H1 (cell line): ENCODE results near the gene SYDE2. TPM values are rescaled to one million over a fixed set of nuclear protein-coding genes. Genes with fewer than 3 reads are reported as not detected.

ENCODE experiments used
- CTCF ChIA-PET: fragments of 300-600 bp; sonication (Branson Sonifier 250); formaldehyde crosslinking; loops from one replicate; lab custom pipeline; 2021; ENCODE audit not compliant: partially characterized antibody; lab: Charles Lee
- POLR2A ChIA-PET: fragments of 300-600 bp; sonication (Branson Sonifier 250); formaldehyde crosslinking; loops from one replicate; lab custom pipeline; 2021; ENCODE audit warnings: inconsistent platforms; ENCODE audit not compliant: partially characterized antibody; lab: Charles Lee
- DNase-seq, 2 experiments: peaks; one replicate each; pipeline versions ENCODE4 v3.0.0 to v3.0.0-alpha.2; 2010 to 2022; ENCODE audit warnings: low spot score in 2 of 2, low read depth in 1 of 2, mixed read lengths in 1 of 2
- FAIRE-seq: peaks from 2 replicates; lab custom pipeline; 2011; peaks lifted over from hg19 to GRCh38; lab: Jason Lieb, UNC
- H2AFZ ChIP-seq: 2 replicates; pipeline ENCODE4 v1.8.1; 2012; ENCODE audit warnings: low read length, inconsistent platforms
- H2AK5ac ChIP-seq: 2 replicates; pipeline ENCODE4 v1.6.1; 2013; ENCODE audit warnings: low read depth, low read length
- H2BK120ac ChIP-seq: replicated peaks from 2 replicates; pipeline ENCODE3; 2013; ENCODE audit warnings: low read depth, low read length, inconsistent platforms
- H2BK12ac ChIP-seq: 2 replicates; pipeline ENCODE4 v1.6.1; 2013; ENCODE audit warnings: low read depth, low read length
- H2BK15ac ChIP-seq: 2 replicates; pipeline ENCODE4 v1.6.1; 2013; ENCODE audit warnings: low read length
- H2BK20ac ChIP-seq: 2 replicates; pipeline ENCODE4 v1.6.1; 2013; ENCODE audit warnings: low read length
- H2BK5ac ChIP-seq: 2 replicates; pipeline ENCODE4 v1.6.1; 2013; ENCODE audit warnings: low read depth, low read length
- H3K14ac ChIP-seq: 2 replicates; pipeline ENCODE4 v1.6.1; 2013; ENCODE audit warnings: inconsistent platforms; ENCODE audit not compliant: insufficient read length
- H3K18ac ChIP-seq: 2 replicates; pipeline ENCODE4 v1.6.1; 2013; ENCODE audit warnings: low read length; ENCODE audit errors: extremely low read depth
- H3K23ac ChIP-seq: 2 replicates; pipeline ENCODE4 v1.6.1; 2013; ENCODE audit warnings: inconsistent platforms; ENCODE audit not compliant: insufficient read length
- H3K23me2 ChIP-seq: 2 replicates; pipeline ENCODE4 v1.6.1; 2013; ENCODE audit warnings: low read depth, low read length
- H3K27ac ChIP-seq: 2 replicates; pipeline ENCODE4 v1.6.1; 2011; ENCODE audit warnings: low read depth, low read length, inconsistent platforms
- H3K27me3 ChIP-seq, 4 experiments: replicated peaks in 1 of 4; 1 replicate in 1 of 4; 2 replicates in 3 of 4; pipeline versions ENCODE4 v1.6.1 to v1.8.1; 2011 to 2013; ENCODE audit warnings: low read length in 3 of 4, mild to moderate bottlenecking in 3 of 4, inconsistent platforms in 2 of 4, mixed read lengths in 2 of 4, moderate library complexity in 1 of 4; ENCODE audit not compliant: control insufficient read depth in 3 of 4, insufficient read depth in 3 of 4; ENCODE audit errors: extremely low read depth in 1 of 4
- H3K36me3 ChIP-seq, 4 experiments: 2 replicates each; pipeline versions ENCODE4 v1.6.1 to v1.8.1; 2011 to 2013; ENCODE audit warnings: mild to moderate bottlenecking in 4 of 4, low read length in 3 of 4, moderate library complexity in 2 of 4, control low read depth in 1 of 4, inconsistent platforms in 1 of 4; ENCODE audit not compliant: insufficient read depth in 4 of 4, control insufficient read depth in 2 of 4
- H3K4ac ChIP-seq: replicated peaks from 2 replicates; pipeline ENCODE3; 2013; ENCODE audit warnings: low read length, low read depth, mixed read lengths, inconsistent platforms; ENCODE audit not compliant: insufficient read length
- H3K4me1 ChIP-seq, 4 experiments: replicated peaks in 1 of 4; 1 replicate in 1 of 4; 2 replicates in 3 of 4; pipeline versions ENCODE4 v1.6.1 to v1.8.1; 2011 to 2013; ENCODE audit warnings: low read length in 3 of 4, inconsistent platforms in 2 of 4, mixed read lengths in 1 of 4; ENCODE audit not compliant: insufficient read depth in 4 of 4, control insufficient read depth in 3 of 4
- H3K4me2 ChIP-seq, 2 experiments: 2 replicates each; pipeline versions ENCODE4 v1.6.1 to v1.8.1; 2011 to 2013; ENCODE audit warnings: low read depth in 2 of 2, low read length in 2 of 2, control low read depth in 1 of 2, inconsistent platforms in 1 of 2, mild to moderate bottlenecking in 1 of 2; ENCODE audit not compliant: insufficient read depth in 1 of 2
- H3K4me3 ChIP-seq, 4 experiments: fragments of 200-600, 300-600 bp in 1 of 4; sonication (generic), shearing (Covaris generic), sonication (Bioruptor Twin) in 1 of 4; 2 replicates each; pipeline versions ENCODE4 v1.5.1 to v1.8.1; 2011 to 2016; ENCODE audit warnings: low read length in 4 of 4, low read depth in 3 of 4, control low read depth in 2 of 4, inconsistent platforms in 2 of 4, mild to moderate bottlenecking in 2 of 4, mixed read lengths in 1 of 4, moderate library complexity in 1 of 4; ENCODE audit not compliant: insufficient read depth in 2 of 4; ENCODE audit errors: extremely low read depth in 1 of 4
- H3K56ac ChIP-seq: replicated peaks from 2 replicates; pipeline ENCODE3; 2013; ENCODE audit warnings: low read depth, mild to moderate bottlenecking, mixed read lengths, low read length, inconsistent platforms; ENCODE audit not compliant: insufficient read length
- H3K79me1 ChIP-seq: 2 replicates; pipeline ENCODE4 v1.6.1; 2013; ENCODE audit warnings: low read depth, low read length, control low read depth
- H3K79me2 ChIP-seq, 2 experiments: 2 replicates each; pipeline versions ENCODE4 v1.6.1 to v1.8.1; 2012 to 2013; ENCODE audit warnings: low read length in 2 of 2, mild to moderate bottlenecking in 2 of 2, inconsistent platforms in 1 of 2; ENCODE audit not compliant: insufficient read depth in 2 of 2, control insufficient read depth in 1 of 2
- H3K9ac ChIP-seq, 4 experiments: replicated peaks in 1 of 4; 1 replicate in 1 of 4; 2 replicates in 3 of 4; pipeline versions ENCODE4 v1.6.1 to v1.8.1; 2011 to 2013; ENCODE audit warnings: low read depth in 3 of 4, low read length in 3 of 4, control low read depth in 2 of 4, mild to moderate bottlenecking in 2 of 4, moderate library complexity in 2 of 4, inconsistent platforms in 1 of 4; ENCODE audit errors: extremely low read depth in 1 of 4
- H3K9me3 ChIP-seq, 2 experiments: 2 replicates each; pipeline versions ENCODE4 v1.6.1 to v1.8.1; 2012 to 2013; ENCODE audit warnings: mild to moderate bottlenecking in 2 of 2, moderate library complexity in 2 of 2, control low read depth in 1 of 2, inconsistent platforms in 1 of 2, low read depth in 1 of 2, low read length in 1 of 2, mixed read lengths in 1 of 2; ENCODE audit not compliant: insufficient read depth in 2 of 2
- H4K20me1 ChIP-seq, 2 experiments: replicated peaks in 1 of 2; 2 replicates each; pipeline versions ENCODE3 to v1.8.1; 2011 to 2013; ENCODE audit warnings: inconsistent platforms in 2 of 2, low read length in 2 of 2, mild to moderate bottlenecking in 1 of 2; ENCODE audit not compliant: insufficient read depth in 2 of 2, control insufficient read depth in 1 of 2
- H4K5ac ChIP-seq: 2 replicates; pipeline ENCODE4 v1.6.1; 2013; ENCODE audit warnings: low read length, low read depth, mixed read lengths, inconsistent platforms; ENCODE audit not compliant: insufficient read length
- H4K8ac ChIP-seq: 2 replicates; pipeline ENCODE4 v1.8.0; 2013; ENCODE audit warnings: mild to moderate bottlenecking, moderate library complexity, low read length, inconsistent platforms; ENCODE audit not compliant: insufficient read depth; ENCODE audit errors: extremely low read depth
- H4K91ac ChIP-seq: replicated peaks from 2 replicates; pipeline ENCODE3; 2013; ENCODE audit warnings: low read length, mixed read lengths, inconsistent platforms; ENCODE audit not compliant: insufficient read length
- RFX5 ChIP-seq: IDR thresholded peaks from 2 replicates; pipeline ENCODE4 v1.6.1; 2011; ENCODE audit warnings: low read depth, low read length, improper control_type of control experiment, borderline replicate concordance
- SRF ChIP-seq: IDR thresholded peaks from 2 replicates; pipeline ENCODE4 v1.6.1; 2011; ENCODE audit warnings: mild to moderate bottlenecking, low read depth, low read length, moderate library complexity
- WGBS, 2 experiments: shearing (Covaris generic) in 1 of 2; methylation state at CpG; one replicate each; pipeline versions ENCODE4 v1.1.6 to v1.1.7; 2013 to 2015; ENCODE audit warnings: low lambda C conversion rate in 2 of 2, mixed read lengths in 2 of 2, inconsistent platforms in 1 of 2, low coverage in 1 of 2, missing lambda C conversion rate in 1 of 2; ENCODE audit not compliant: insufficient replicate concordance in 2 of 2, insufficient coverage in 1 of 2, insufficient read length in 1 of 2; ENCODE audit errors: extremely low coverage in 1 of 2, missing lambda C conversion rate in 1 of 2; 5-methylcytosine and 5-hydroxymethylcytosine counted together
- polyA plus RNA-seq, 7 experiments: library from polyadenylated mRNA; depleted of rRNA in 3 of 7; stranded (reverse) in 5 of 7; unstranded in 2 of 7; fragments of >200 nt in 5 of 7; fragments of 200-250 nt in 2 of 7; gene quantifications; 1 replicate in 5 of 7; 2 replicates in 1 of 7; 4 replicates in 1 of 7; pipeline versions ENCODE4 v1.2.1 to v1.2.3, GENCODE V29; 2011 to 2013; ENCODE audit warnings: missing spikeins in 2 of 7, mixed read lengths in 2 of 7
- total RNA-seq: library from RNA; stranded (reverse); fragmentation: NEBNext Ultra II Directional; extraction: Animal tissue kit (Norgen Biotek cat#: 25700); gene quantifications from 2 replicates; pipeline ENCODE4 v1.2.1, GENCODE V29; 2021

Gene SYDE2
- total and polyA plus RNA-seq, 2 of the 8 experiments (the other 6 are each of a cell fraction or from before 2014, with no cell fraction given), result 1.6 to 14.6 TPM

GRCh38 chr1:85142753-85143152 is 58.1 kb downstream of the SYDE2 start:
- H2AK5ac ChIP-seq, result no peak overlapping the region
- no peaks in the 10 kb centered on the region for H3K79me1 ChIP-seq
- peaks cover 3 to 7% (median 5%) of the 10 kb centered on the region in 4 experiments; a peak in 3 of 7 replicates for H3K4me1 ChIP-seq
- no peaks in the 10 kb centered on the region for H3K36me3 ChIP-seq
- no peak overlapping the region for H3K56ac ChIP-seq
- no peak for FAIRE-seq
- CTCF ChIA-PET, result interaction anchor here (0.7 to 2.1 kb wide), 6 partner anchors 9 to 204 kb away, joined by 3 to 7 read pairs (median 4); no protein-coding TSS in a partner anchor
- H3K4ac ChIP-seq, result no peak overlapping the region
- H3K14ac ChIP-seq, result no peak overlapping the region
- no peaks in the 10 kb centered on the region for H3K27me3 ChIP-seq
- H3K4me2 ChIP-seq, result no peak overlapping the region
- POLR2A ChIA-PET, result no interaction called here
- DNase-seq, result no peak
- no peak overlapping the region for H4K5ac ChIP-seq
- no peak overlapping the region for H4K8ac ChIP-seq
- no peaks in the 10 kb centered on the region for H3K23me2 ChIP-seq
- 74% methylated on average over 5 of the region's 5 CpGs; no CpG with 5 or more reads in 1 of the 2 experiments for WGBS, 2 experiments
- H2BK120ac ChIP-seq, result no peak overlapping the region
- H3K9ac ChIP-seq, result no peak overlapping the region
- 0 out of 2 replicates have a peak overlapping the region, but pooled peaks have one; percentile 75 for H2BK20ac ChIP-seq
- peak overlapping the region; percentile 93 for H2AFZ ChIP-seq
- no peak overlapping the region for H3K4me3 ChIP-seq
- H4K20me1 ChIP-seq, result no peaks in the 10 kb centered on the region
- H3K23ac ChIP-seq, result no peak overlapping the region
- 0 out of 2 replicates have a peak overlapping the region, but pooled peaks have one; percentile 63 for H2BK12ac ChIP-seq
- no peak overlapping the region for H4K91ac ChIP-seq
- H3K18ac ChIP-seq, result no peak overlapping the region; the same call in 1 of the 2 replicates
- no peaks in the 10 kb centered on the region for H3K79me2 ChIP-seq
- H2BK15ac ChIP-seq, result 0 out of 2 replicates have a peak overlapping the region, but pooled peaks have one; percentile 21
- H3K27ac ChIP-seq, result no peak overlapping the region
- H2BK5ac ChIP-seq, result no peak overlapping the region
- no peaks in the 10 kb centered on the region for H3K9me3 ChIP-seq
- no peak for TF ChIP-seq RFX5
- TF ChIP-seq SRF, result no peak
